Effector memory CD4-positive, alpha-beta T cell (primary cell): ENCODE measurements around the gene TRABD2B.

Source experiments
- DNase-seq, 3 donors: peaks; one replicate each; pipeline ENCODE4 v3.0.0-alpha.2; 2020
- H3K27ac ChIP-seq: 2 replicates; pipeline ENCODE4 v1.7.0; 2013; ENCODE audit warnings: mild to moderate bottlenecking, low read length, moderate library complexity; ENCODE audit not compliant: insufficient read depth, poor library complexity, severe bottlenecking
- H3K27me3 ChIP-seq: replicated peaks from 2 replicates; pipeline ENCODE4 v1.7.0; 2013; ENCODE audit warnings: mild to moderate bottlenecking, low read length; ENCODE audit not compliant: insufficient read depth, control insufficient read depth, poor library complexity, severe bottlenecking
- H3K36me3 ChIP-seq: 2 replicates; pipeline ENCODE4 v1.7.0; 2013; ENCODE audit warnings: mild to moderate bottlenecking, low read length, moderate library complexity; ENCODE audit not compliant: control insufficient read depth, insufficient read depth
- H3K4me1 ChIP-seq: 2 replicates; pipeline ENCODE4 v1.7.0; 2013; ENCODE audit warnings: low read length, mild to moderate bottlenecking; ENCODE audit not compliant: control insufficient read depth, insufficient read depth, poor library complexity, severe bottlenecking
- H3K4me3 ChIP-seq: 2 replicates; pipeline ENCODE4 v1.7.0; 2013; ENCODE audit warnings: low read length, low read depth, mild to moderate bottlenecking; ENCODE audit not compliant: insufficient read depth, poor library complexity, severe bottlenecking
- H3K9me3 ChIP-seq: 2 replicates; pipeline ENCODE4 v1.7.0; 2013; ENCODE audit warnings: mild to moderate bottlenecking, low read length, moderate library complexity; ENCODE audit not compliant: control insufficient read depth

The TRABD2B gene

GRCh38 chr1:47993416-47993740 is 3.8 kb downstream of the TRABD2B start:
- DNase-seq = no peak
- Histone ChIP-seq H3K36me3 (no peaks in the 10 kb centered on the region), H3K27ac (no peak overlapping the region), H3K27me3 (no peaks in the 10 kb centered on the region), H3K4me3 (no peak overlapping the region), H3K9me3 (no peaks in the 10 kb centered on the region), H3K4me1 (peaks cover 4% of the 10 kb centered on the region)

GRCh38 chr1:47992720-47993415 is 4.3 kb downstream of the TRABD2B start:
- Histone ChIP-seq H3K9me3 (no peaks in the 10 kb centered on the region), H3K4me3 (no peak overlapping the region), H3K36me3 (no peaks in the 10 kb centered on the region), H3K27me3 (no peaks in the 10 kb centered on the region), H3K27ac (no peak overlapping the region), H3K4me1 (peaks cover 4% of the 10 kb centered on the region)
- no peak for DNase-seq

- H3K36me3 ChIP-seq = no peaks in the 10 kb centered on the region
- H3K4me1 ChIP-seq = peaks cover under 1% of the 10 kb centered on the region
- H3K27me3 ChIP-seq = no peaks in the 10 kb centered on the region
- no peaks in the 10 kb centered on the region for H3K9me3 ChIP-seq
- H3K27ac ChIP-seq = no peak overlapping the region
- no peak for DNase-seq
- no peak overlapping the region for H3K4me3 ChIP-seq
Measured at GRCh38 chr1:47991673-47992072, 5.5 kb downstream of the TRABD2B start.

GRCh38 chr1:47991187-47991586 is 6.0 kb downstream of the TRABD2B start:
- no peaks in the 10 kb centered on the region for H3K36me3 ChIP-seq
- no peaks in the 10 kb centered on the region for H3K9me3 ChIP-seq
- DNase-seq = no peak
- no peak overlapping the region for H3K4me3 ChIP-seq
- H3K4me1 ChIP-seq = no peaks in the 10 kb centered on the region
- H3K27ac ChIP-seq = no peak overlapping the region
- H3K27me3 ChIP-seq = no peaks in the 10 kb centered on the region

- DNase-seq = no peak
- no peaks in the 10 kb centered on the region for H3K36me3 ChIP-seq
- no peaks in the 10 kb centered on the region for H3K27me3 ChIP-seq
- no peaks in the 10 kb centered on the region for H3K4me1 ChIP-seq
- H3K4me3 ChIP-seq = no peak overlapping the region
- no peak overlapping the region for H3K27ac ChIP-seq
- H3K9me3 ChIP-seq = no peaks in the 10 kb centered on the region
Measured at GRCh38 chr1:47990286-47990685, 6.9 kb downstream of the TRABD2B start.

- Histone ChIP-seq H3K9me3 (no peaks in the 10 kb centered on the region), H3K36me3 (no peaks in the 10 kb centered on the region)
Measured at GRCh38 chr1:47987601-47988000, 9.6 kb downstream of the TRABD2B start.

GRCh38 chr1:47986761-47987200 is 10.4 kb downstream of the TRABD2B start:
- no peak for DNase-seq
- Histone ChIP-seq H3K4me1 (no peaks in the 10 kb centered on the region), H3K27ac (no peak overlapping the region), H3K9me3 (no peaks in the 10 kb centered on the region), H3K36me3 (no peaks in the 10 kb centered on the region), H3K27me3 (peaks cover 4% of the 10 kb centered on the region), H3K4me3 (no peak overlapping the region)

More at GRCh38 chr1:47987601-47988000, 9.6 kb downstream of the TRABD2B start:
- DNase-seq = no peak
- Histone ChIP-seq H3K4me1 (no peaks in the 10 kb centered on the region), H3K27ac (no peak overlapping the region), H3K27me3 (peaks cover 4% of the 10 kb centered on the region), H3K4me3 (no peak overlapping the region)

- H3K27me3 ChIP-seq = peaks cover 4% of the 10 kb centered on the region
- H3K27ac ChIP-seq = no peak overlapping the region
- H3K4me1 ChIP-seq = no peaks in the 10 kb centered on the region
- H3K9me3 ChIP-seq = no peaks in the 10 kb centered on the region
- no peak overlapping the region for H3K4me3 ChIP-seq
- H3K36me3 ChIP-seq = no peaks in the 10 kb centered on the region
- no peak for DNase-seq
Measured at GRCh38 chr1:47985018-47985417, 12.2 kb downstream of the TRABD2B start.

GRCh38 chr1:47984175-47984789 is 12.9 kb downstream of the TRABD2B start:
- no peaks in the 10 kb centered on the region for H3K9me3 ChIP-seq
- no peak overlapping the region for H3K27ac ChIP-seq
- no peak for DNase-seq
- H3K36me3 ChIP-seq = no peaks in the 10 kb centered on the region
- peaks cover 4% of the 10 kb centered on the region for H3K27me3 ChIP-seq
- H3K4me1 ChIP-seq = no peaks in the 10 kb centered on the region
- H3K4me3 ChIP-seq = no peak overlapping the region

- no peaks in the 10 kb centered on the region for H3K4me1 ChIP-seq
- H3K9me3 ChIP-seq = no peaks in the 10 kb centered on the region
- H3K36me3 ChIP-seq = no peaks in the 10 kb centered on the region
- no peak overlapping the region for H3K27ac ChIP-seq
- H3K27me3 ChIP-seq = peaks cover 4% of the 10 kb centered on the region
- no peak overlapping the region for H3K4me3 ChIP-seq
- no peak for DNase-seq
Measured at GRCh38 chr1:47983691-47984090, 13.5 kb downstream of the TRABD2B start.
